SK-N-SH (cell line): Measurements from ENCODE around the gene IST1. TPM values are rescaled to one million over a fixed set of nuclear protein-coding genes. Genes with fewer than 3 reads are reported as not detected.

Source experiments
- CTCF ChIA-PET: fragments of 300-600, 350-600 bp; formaldehyde crosslinking; extraction: SDS; loops from one replicate; lab custom pipeline; 2021; lab: Yijun Ruan, JAX
- POLR2A ChIA-PET: fragments of 350-600 bp; sonication (Branson Sonifier 250); formaldehyde crosslinking; extraction: SDS; loops from one replicate; lab custom pipeline; 2020; ENCODE audit warnings: antibody characterized with exemption, inconsistent platforms; lab: Yijun Ruan, JAX
- DNase-seq: peaks from one replicate; pipeline ENCODE4 v3.0.0; 2012
- H2AFZ ChIP-seq: fragments of 200-600 bp; sonication (generic); 2 replicates; pipeline ENCODE4 v1.8.1; 2016; ENCODE audit warnings: antibody characterized with exemption, mild to moderate bottlenecking, low read depth
- H3F3A ChIP-seq: fragments of 200-600 bp; sonication (generic); replicated peaks from 2 replicates; pipeline ENCODE3; 2016; ENCODE audit warnings: antibody characterized with exemption, mild to moderate bottlenecking; ENCODE audit not compliant: insufficient read depth
- H3K27ac ChIP-seq, 2 experiments: fragments of 200-500 bp in 1 of 2; fragments of 200-600 bp in 1 of 2; sonication (Bioruptor generic) in 1 of 2; sonication (generic), shearing (Covaris generic) in 1 of 2; 2 replicates each; pipeline versions ENCODE4 v1.5.1 to v1.6.1; 2014 to 2016; ENCODE audit warnings: low read depth in 2 of 2, inconsistent platforms in 1 of 2, low read length in 1 of 2, mild to moderate bottlenecking in 1 of 2, mixed read lengths in 1 of 2
- H3K27me3 ChIP-seq: fragments of 200-600 bp; sonication (generic), shearing (Covaris generic); 2 replicates; pipeline ENCODE4 v1.6.1; 2016; ENCODE audit warnings: mixed run types; ENCODE audit not compliant: insufficient read depth
- H3K36me3 ChIP-seq, 2 experiments: fragments of 200-500 bp in 1 of 2; fragments of 200-600 bp in 1 of 2; sonication (Bioruptor generic) in 1 of 2; sonication (generic) in 1 of 2; replicated peaks in 1 of 2; 2 replicates each; pipeline versions ENCODE3 to v1.5.1; 2014 to 2016; ENCODE audit warnings: low read length in 1 of 2, mild to moderate bottlenecking in 1 of 2; ENCODE audit not compliant: insufficient read depth in 2 of 2, control insufficient read depth in 1 of 2
- H3K4me1 ChIP-seq, 2 experiments: fragments of 200-500 bp in 1 of 2; fragments of 200-600 bp in 1 of 2; sonication (Bioruptor generic) in 1 of 2; sonication (generic), shearing (Covaris generic) in 1 of 2; 2 replicates each; pipeline versions ENCODE4 v1.5.1 to v1.6.1; 2014 to 2016; ENCODE audit warnings: low read depth in 1 of 2, low read length in 1 of 2, mixed run types in 1 of 2; ENCODE audit not compliant: insufficient read depth in 2 of 2, control insufficient read depth in 1 of 2
- H3K4me2 ChIP-seq: fragments of 200-600 bp; sonication (generic), shearing (Covaris generic); 2 replicates; pipeline ENCODE4 v1.6.1; 2017; ENCODE audit warnings: mixed run types
- H3K4me3 ChIP-seq, 2 experiments: fragments of 200-500 bp in 1 of 2; fragments of 200-600 bp in 1 of 2; sonication (Bioruptor generic) in 1 of 2; sonication (generic), shearing (Covaris generic) in 1 of 2; 2 replicates each; pipeline versions ENCODE4 v1.5.1 to v1.8.1; 2014 to 2016; ENCODE audit warnings: low read depth in 2 of 2, inconsistent platforms in 1 of 2, low read length in 1 of 2, mild to moderate bottlenecking in 1 of 2, mixed read lengths in 1 of 2, moderate library complexity in 1 of 2
- H3K79me2 ChIP-seq: fragments of 200-600 bp; sonication (generic); 2 replicates; pipeline ENCODE4 v1.8.1; 2017; ENCODE audit warnings: mild to moderate bottlenecking; ENCODE audit not compliant: insufficient read depth
- H3K9ac ChIP-seq: fragments of 200-600 bp; sonication (generic); 2 replicates; pipeline ENCODE4 v1.6.1; 2017; ENCODE audit warnings: mixed run types
- H3K9me2 ChIP-seq: fragments of 200-600 bp; sonication (generic); 2 replicates; pipeline ENCODE4 v1.6.1; 2017; ENCODE audit warnings: mixed run types
- H3K9me3 ChIP-seq: fragments of 200-600 bp; sonication (generic); 2 replicates; pipeline ENCODE4 v1.6.1; 2017; ENCODE audit warnings: mixed run types, mild to moderate bottlenecking, moderate library complexity
- H4K20me1 ChIP-seq: fragments of 200-600 bp; sonication (generic); 2 replicates; pipeline ENCODE4 v1.6.1; 2017; ENCODE audit warnings: mild to moderate bottlenecking, mixed run types; ENCODE audit not compliant: insufficient read depth
- CHD2 ChIP-seq: fragments of 150-350 bp; IDR thresholded peaks from 2 replicates; pipeline ENCODE4 v1.6.1; 2018; ENCODE audit warnings: low read length; ENCODE audit not compliant: partially characterized antibody
- ELF1 ChIP-seq: IDR thresholded peaks from 2 replicates; pipeline ENCODE4 v1.4.0; 2012
- EP300 ChIP-seq, 2 experiments: IDR thresholded peaks; 2 replicates each; pipeline versions ENCODE4 v1.4.0 to v1.6.1; 2012; ENCODE audit warnings: borderline replicate concordance in 1 of 2, low read depth in 1 of 2, low read length in 1 of 2
- EZH2phosphoT487 ChIP-seq: fragments of 200-600 bp; sonication (generic); IDR thresholded peaks from 2 replicates; pipeline ENCODE4 v1.6.1; 2017; ENCODE audit warnings: low read depth, mixed run types, mild to moderate bottlenecking, antibody characterized with exemption, moderate library complexity, borderline replicate concordance
- FOXM1 ChIP-seq: IDR thresholded peaks from 2 replicates; pipeline ENCODE4 v1.4.0; 2012; ENCODE audit warnings: low read depth, mild to moderate bottlenecking
- GABPA ChIP-seq: IDR thresholded peaks from 2 replicates; pipeline ENCODE4 v1.4.0; 2012; ENCODE audit warnings: low read depth, mild to moderate bottlenecking
- GATA2 ChIP-seq: sonication (generic); formaldehyde crosslinking; IDR thresholded peaks from 2 replicates; pipeline ENCODE4 v1.5.0; 2020; ENCODE audit warnings: mild to moderate bottlenecking, missing genetic modification reagents
- MAX ChIP-seq: IDR thresholded peaks from 2 replicates; pipeline ENCODE4 v1.4.0; 2012; ENCODE audit warnings: low read depth
- MXI1 ChIP-seq: IDR thresholded peaks from 2 replicates; pipeline ENCODE4 v1.6.1; 2012; ENCODE audit warnings: mild to moderate bottlenecking, low read depth, low read length, improper control_type of control experiment
- NFIC ChIP-seq: IDR thresholded peaks from 2 replicates; pipeline ENCODE4 v1.4.0; 2012; ENCODE audit warnings: borderline replicate concordance
- PBX3 ChIP-seq: IDR thresholded peaks from 2 replicates; pipeline ENCODE4; 2012
- POLR2AphosphoS5 ChIP-seq: IDR thresholded peaks from 2 replicates; pipeline ENCODE4 v1.6.1; 2012; ENCODE audit warnings: low read depth, low read length
- REST ChIP-seq: IDR thresholded peaks from 2 replicates; pipeline ENCODE4 v1.6.1; 2012; ENCODE audit warnings: mild to moderate bottlenecking, low read depth, low read length, moderate library complexity
- RFX5 ChIP-seq: IDR thresholded peaks from 2 replicates; pipeline ENCODE4 v1.6.1; 2012; ENCODE audit warnings: mild to moderate bottlenecking, improper control_type of control experiment, low read length
- SIN3A ChIP-seq: IDR thresholded peaks from 2 replicates; pipeline ENCODE4 v1.6.1; 2012; ENCODE audit warnings: low read depth, mild to moderate bottlenecking, low read length, moderate library complexity, borderline replicate concordance
- ZBTB33 ChIP-seq: IDR thresholded peaks from 2 replicates; pipeline ENCODE4 v1.4.0; 2012; ENCODE audit warnings: low read depth, borderline replicate concordance
- WGBS: methylation state at CpG from one replicate; pipeline ENCODE4 v1.1.6; 2017; ENCODE audit warnings: low lambda C conversion rate; 5-methylcytosine and 5-hydroxymethylcytosine counted together
- polyA plus RNA-seq, 3 experiments: library from polyadenylated mRNA; depleted of rRNA; stranded (reverse); fragments of >200 nt; gene quantifications; 2 replicates each; pipeline ENCODE4 v1.2.3, GENCODE V29; 2012

The IST1 gene
- polyA plus RNA-seq, 1 of the 3 experiments (the other 2 are of a cell fraction): 133 TPM

GRCh38 chr16:71952825-71953224, 57.5 kb downstream of the IST1 start:
- WGBS: 62% methylated on average over 5 of the region's 5 CpGs
- no peaks in the 10 kb centered on the region for H3K9me3 ChIP-seq
- ChIA-PET POLR2A (no interaction called here), CTCF (no interaction called here)
- no peak overlapping the region for H2AFZ ChIP-seq
- H4K20me1 ChIP-seq: no peaks in the 10 kb centered on the region
- TF ChIP-seq ELF1: no peak
- TF ChIP-seq REST: no peak
- TF ChIP-seq PBX3: no peak
- no peak for TF ChIP-seq GABPA
- TF ChIP-seq EZH2phosphoT487: no peak
- TF ChIP-seq EP300 (IDR thresholded peaks at IDR 0.05; ENCODE audit: borderline replicate concordance in 1 of 2, low read depth in 1 of 2, low read length in 1 of 2): no peak
- no peak for TF ChIP-seq MAX
- no peak for TF ChIP-seq GATA2 (CRISPR knock-in tag)
- TF ChIP-seq SIN3A: no peak
- TF ChIP-seq ZBTB33: no peak
- no peak for TF ChIP-seq CHD2
- no peak for TF ChIP-seq RFX5
- no peak for TF ChIP-seq FOXM1
- TF ChIP-seq POLR2AphosphoS5: no peak
- no peak for TF ChIP-seq NFIC
- TF ChIP-seq MXI1: no peak
- no peaks in the 10 kb centered on the region for H3K79me2 ChIP-seq
- no peak overlapping the region for H3K4me3 ChIP-seq
- no peak overlapping the region for H3K9ac ChIP-seq
- no peaks in the 10 kb centered on the region for H3K27me3 ChIP-seq
- no peaks in the 10 kb centered on the region for H3F3A ChIP-seq
- no peaks in the 10 kb centered on the region for H3K36me3 ChIP-seq
- H3K4me1 ChIP-seq: no peaks in the 10 kb centered on the region; a peak in 1 of 4 replicates
- H3K9me2 ChIP-seq: no peaks in the 10 kb centered on the region
- no peak overlapping the region for H3K27ac ChIP-seq
- no peak for DNase-seq
- H3K4me2 ChIP-seq: no peak overlapping the region
